Measurements from ENCODE around the gene TRAPPC3.

The TRAPPC3 gene

DNA sequence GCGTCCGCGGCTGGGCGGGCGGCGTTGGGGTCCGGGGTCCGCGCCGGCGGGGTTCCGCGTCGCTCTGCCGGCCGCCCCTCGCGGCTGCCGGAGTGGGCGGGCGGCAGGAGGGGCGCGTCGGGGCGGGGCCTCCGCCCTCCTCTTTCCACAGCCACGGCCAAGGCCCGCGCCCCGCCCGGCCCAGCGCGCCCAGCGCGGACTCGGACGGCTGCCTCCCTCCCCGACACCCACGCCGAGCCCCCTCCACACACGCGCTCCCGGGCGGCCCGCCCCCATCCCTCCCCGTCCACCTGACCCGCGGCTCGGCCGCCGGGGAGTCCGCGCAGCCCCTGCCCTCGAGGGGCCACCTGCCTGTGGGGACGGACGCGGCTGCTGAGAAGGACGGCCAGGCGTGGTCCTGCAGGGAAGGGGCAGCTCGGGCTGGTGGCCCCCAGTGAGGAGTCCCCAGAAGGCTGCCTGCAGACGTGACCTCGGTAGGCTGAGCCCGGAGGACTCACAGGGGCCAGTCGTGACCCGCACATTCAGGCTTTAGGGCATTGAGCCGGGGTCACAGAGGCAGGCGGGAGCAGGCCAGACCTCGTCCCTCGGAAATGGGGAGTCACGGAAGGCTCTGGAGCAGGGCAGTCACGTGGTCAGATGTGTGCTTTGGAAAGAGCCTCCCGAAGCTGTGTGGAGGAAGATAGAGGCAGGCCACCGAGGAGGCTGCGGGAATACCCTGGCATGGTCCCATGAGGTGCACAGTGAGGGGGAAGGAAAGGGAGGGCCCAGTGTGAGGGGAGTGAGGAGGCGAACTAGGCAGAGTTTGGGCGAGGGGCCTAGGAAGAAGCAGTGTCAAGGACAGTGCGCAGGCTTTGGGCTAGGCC, 23.9 kb downstream of the TRAPPC3 start, which contains the start of gene COL8A2:
COL8A2 (minus strand) TSS at position 94 of the 863 bp plus-strand sequence. CDS start 24,980 bp downstream, outside the sequence.
- no peak for DNase-seq

DNA sequence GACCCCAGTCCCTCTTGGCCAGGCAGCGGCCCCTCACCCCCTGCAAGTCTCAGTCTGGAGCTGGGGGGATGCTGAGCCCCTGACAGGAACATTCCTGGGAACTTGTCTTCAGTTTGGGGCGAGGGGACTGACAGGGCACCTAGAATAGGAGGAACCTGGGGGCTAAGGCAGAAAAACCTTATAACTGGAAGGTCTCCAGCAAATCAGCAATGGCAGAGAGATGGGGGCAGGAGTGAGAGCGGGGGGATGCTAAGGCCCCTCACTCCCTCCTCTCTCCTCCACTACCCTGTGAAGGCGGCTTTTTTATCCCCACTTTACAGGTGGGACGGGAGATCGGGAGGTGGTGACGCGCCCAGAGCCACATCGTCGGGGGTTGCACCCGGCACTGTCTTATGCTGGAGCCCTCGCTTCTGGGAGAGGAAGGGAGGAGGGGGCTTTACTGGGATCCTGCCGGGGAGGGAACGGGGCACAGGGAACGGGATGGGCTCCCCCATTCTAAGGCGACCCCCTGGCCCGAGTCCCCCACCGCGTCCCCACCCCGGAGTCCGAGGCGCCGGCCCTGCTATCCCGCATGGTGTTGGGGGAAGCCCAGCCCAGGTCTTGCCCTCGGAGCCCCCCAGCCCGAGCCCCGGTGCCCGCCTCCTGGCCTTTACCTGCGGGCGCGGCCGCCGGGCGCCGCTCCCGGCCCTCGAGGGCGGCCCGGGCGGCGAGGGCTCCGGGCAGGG, 24.7 kb downstream of the TRAPPC3 start:
- DNase-seq: no peak

DNA sequence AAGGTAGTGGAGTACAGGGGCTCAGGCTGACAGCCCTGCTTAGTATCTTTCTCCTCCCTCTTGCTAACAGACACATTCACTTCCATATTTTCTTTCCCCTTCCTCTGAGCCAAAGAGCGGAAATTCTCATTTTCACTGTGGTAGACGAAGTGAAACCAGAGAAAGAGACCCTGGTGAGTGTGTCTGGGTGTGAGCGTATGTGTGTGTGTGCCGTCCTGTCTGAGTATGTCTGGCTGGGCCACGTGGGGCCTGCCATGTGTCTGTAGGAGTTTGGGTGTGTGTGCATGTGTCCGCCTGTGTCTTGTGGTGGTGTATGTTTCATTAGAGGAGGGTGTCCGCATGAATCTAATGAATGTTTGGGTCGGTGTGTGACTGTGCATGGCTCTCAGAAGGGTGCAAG, 25.9 kb downstream of the TRAPPC3 start:
- no peak for DNase-seq

GRCh38 chr1:36122062-36123030, 26.9 kb downstream of the TRAPPC3 start:
- no peak for DNase-seq

DNA sequence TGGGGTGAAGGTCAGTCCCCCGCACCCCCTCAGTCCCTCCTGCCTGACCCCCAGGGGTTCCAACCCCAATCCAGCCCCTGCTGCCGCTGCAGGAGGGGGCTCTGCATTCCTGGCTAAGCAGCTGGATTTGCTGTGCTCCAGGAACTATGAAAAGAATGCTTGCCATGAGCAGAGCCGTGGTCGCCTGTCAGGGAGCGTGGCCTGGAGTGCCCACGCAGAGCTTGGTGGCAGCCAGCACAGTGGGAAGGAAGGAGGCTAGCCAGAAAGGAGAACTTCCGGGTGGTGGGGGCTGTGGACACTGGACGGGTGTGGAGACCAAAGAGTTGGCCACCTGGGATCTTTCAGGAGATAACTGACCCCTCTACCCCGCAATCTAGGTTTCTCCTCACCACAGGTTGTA, 29.8 kb downstream of the TRAPPC3 start:
- DNase-seq: no peak

GRCh38 chr1:36118447-36119204, 30.7 kb downstream of the TRAPPC3 start:
- DNase-seq: no peak

DNA sequence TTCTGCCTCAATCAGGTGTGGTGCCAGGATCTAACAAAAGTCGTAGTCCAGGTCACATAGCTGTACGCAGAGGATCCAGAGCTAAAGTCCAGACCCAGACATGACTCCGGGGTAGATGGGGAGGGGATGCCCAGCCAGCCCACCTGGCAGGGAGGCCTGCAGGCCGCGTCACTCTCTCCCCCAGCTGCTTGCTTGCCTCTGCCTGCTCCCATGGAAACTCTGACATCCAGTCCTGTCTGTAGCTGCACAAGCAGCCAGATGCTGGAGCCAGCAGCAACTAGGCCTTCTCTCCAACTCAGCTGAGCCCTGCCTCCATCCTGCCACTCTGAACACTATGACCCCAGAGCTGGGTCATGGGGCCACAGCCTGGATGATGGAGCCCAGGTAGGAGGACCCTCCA, 32.4 kb downstream of the TRAPPC3 start:
- no peak for DNase-seq

- no peak for DNase-seq
These were observed 33.4 kb downstream of the TRAPPC3 start for GRCh38 chr1:36115931-36116330.

- peak in 1 of 2 experiments; percentile 14 for DNase-seq
These were observed 34.1 kb downstream of the TRAPPC3 start for GRCh38 chr1:36115200-36115669.

DNA sequence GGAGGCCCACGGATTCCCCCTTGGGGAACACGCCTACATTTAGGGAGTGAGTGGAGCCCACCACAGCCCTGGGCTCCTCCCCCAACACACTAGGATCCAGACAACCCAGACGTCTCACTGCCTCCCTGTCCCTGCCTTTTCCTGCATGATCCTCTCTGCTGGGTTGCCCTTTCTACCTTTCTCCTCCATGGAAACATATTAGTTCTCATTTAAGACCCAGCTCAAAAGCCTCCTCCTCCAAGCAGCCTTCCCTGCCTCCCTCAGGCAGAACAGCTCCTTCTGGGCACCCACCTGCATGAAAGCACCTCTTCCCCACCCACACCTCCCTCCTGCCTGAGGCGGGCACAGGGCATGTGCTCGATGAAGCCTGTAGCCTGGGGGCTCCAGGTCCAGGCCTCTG, 34.9 kb downstream of the TRAPPC3 start:
- no peak for DNase-seq

- DNase-seq: no peak
These were observed 36.5 kb downstream of the TRAPPC3 start for GRCh38 chr1:36112823-36113222.

- no peak for DNase-seq
These were observed 38.1 kb downstream of the TRAPPC3 start for GRCh38 chr1:36111151-36111550.

- DNase-seq: no peak
These were observed 40.1 kb downstream of the TRAPPC3 start for GRCh38 chr1:36109041-36109679.

DNA sequence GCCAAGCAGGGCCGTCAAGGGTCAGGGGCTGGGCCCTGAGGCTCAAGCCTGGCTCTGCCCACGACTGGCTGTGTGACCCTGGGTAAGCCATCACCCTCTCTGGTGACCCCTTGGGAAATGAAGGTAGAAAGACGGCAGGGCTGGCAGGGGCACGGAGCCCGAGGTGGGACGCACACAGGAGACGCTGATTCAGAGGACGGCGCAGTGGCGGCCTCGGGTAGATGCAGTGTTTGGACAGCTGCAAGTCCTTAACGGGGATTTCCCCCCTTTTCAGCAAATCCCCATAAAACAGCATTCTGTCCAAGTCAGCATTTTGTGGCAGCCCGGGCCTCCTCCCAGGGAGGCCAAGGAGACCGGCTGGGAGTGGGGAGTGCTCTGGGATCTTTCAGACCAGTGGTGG, 41.0 kb downstream of the TRAPPC3 start:
- peak in 1 of 2 experiments; percentile 17 for DNase-seq

- peak in 1 of 2 experiments; percentile 24 for DNase-seq
These were observed 41.9 kb downstream of the TRAPPC3 start for GRCh38 chr1:36107394-36107793.

GRCh38 chr1:36106269-36106668, 43.0 kb downstream of the TRAPPC3 start:
- DNase-seq: no peak

DNA sequence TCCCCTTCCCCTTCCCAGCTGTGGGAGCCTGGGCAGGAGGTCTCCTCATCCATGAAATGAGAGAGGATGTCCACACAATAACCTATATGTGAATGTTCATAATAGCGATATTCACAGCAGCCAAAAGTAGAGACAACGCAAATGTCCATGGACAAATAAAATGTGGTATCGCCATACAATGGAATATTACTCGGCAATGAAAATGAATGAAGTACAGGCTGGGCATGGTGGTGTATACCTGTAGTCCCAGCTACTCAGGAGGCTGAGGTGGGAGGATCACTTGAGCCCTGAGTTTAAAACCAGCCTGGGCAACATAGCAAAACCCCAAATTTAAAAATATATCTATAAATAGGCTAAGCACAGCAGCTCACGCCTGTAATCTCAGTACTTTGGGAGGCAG, 47.7 kb downstream of the TRAPPC3 start:
- DNase-seq: no peak

GRCh38 chr1:36100376-36100775, 48.9 kb downstream of the TRAPPC3 start:
- no peak for DNase-seq

- DNase-seq: peak; percentile 47 to 68
These were observed 49.5 kb downstream of the TRAPPC3 start for GRCh38 chr1:36099681-36100341.

DNA sequence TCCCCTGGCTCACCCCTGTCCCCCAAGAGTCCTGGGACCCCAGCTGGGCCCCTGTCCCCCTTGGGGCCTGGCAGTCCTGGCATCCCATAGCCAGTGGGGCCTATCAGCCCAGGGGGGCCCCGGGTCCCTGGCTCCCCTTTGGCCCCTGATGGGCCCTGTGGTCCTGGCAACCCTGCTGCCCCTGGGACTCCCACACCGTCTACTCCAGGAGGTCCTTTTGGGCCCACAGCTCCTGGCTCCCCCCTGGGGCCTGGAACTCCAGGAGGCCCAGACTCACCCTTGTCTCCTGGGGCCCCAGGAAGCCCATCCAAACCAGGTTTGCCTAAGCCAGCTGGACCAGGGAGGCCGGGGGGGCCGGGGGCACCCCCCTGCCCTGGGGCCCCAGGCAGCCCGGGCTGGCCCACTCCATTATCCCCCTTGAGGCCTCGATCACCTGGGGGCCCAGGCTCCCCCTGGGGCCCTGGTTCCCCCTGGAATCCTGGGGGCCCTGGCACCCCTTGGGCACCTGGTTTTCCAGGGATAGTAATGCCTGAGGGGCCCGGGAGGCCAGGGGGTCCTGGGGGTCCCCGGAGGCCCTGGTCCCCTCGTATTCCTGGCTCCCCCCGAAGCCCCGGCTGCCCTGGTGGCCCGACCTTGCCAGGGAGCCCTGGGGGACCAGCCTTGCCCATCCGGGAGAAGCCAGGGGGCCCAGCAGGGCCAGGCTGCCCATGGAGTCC, 50.5 kb downstream of the TRAPPC3 start:
- DNase-seq: no peak
